Measurements from ENCODE around the gene RHOC. TPM values are rescaled to one million over a fixed set of nuclear protein-coding genes. Genes with fewer than 3 reads are reported as not detected.

Gene RHOC
- total RNA-seq, 4 donors from 2014 or later, result 138 to 185 (median 153) TPM

DNA sequence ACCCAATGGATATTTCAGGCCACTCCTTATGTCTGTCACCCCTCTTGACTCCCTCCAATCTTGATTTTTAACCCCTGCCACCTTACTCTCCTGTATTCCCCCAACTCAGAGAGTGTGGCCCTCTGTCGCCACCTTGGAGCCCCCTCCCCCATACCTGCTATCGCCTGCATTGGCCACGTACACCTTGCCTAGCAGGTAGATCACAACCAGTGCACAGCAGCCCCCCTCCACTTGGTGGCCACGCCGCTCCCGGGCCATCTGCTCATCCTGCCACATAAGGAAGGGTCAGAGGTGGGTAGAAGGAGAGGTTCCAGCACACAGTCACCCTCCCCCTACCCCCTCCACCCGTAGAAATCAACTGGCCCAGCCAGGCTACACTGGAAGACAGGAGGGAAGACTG is 5.3 kb upstream of the RHOC start:
- no peak for DNase-seq (ENCODE audit: low spot score in 2 of 2)
- H3K4me3 ChIP-seq, result no peak overlapping the region
- no peak overlapping the region for H3K27ac ChIP-seq
- H3K36me3 ChIP-seq, result no peaks in the 10 kb centered on the region
- no peaks in the 10 kb centered on the region for H3K9me3 ChIP-seq
- H3K27me3 ChIP-seq, result no peaks in the 10 kb centered on the region
- WGBS, result 88% methylated on average over 7 of the region's 7 CpGs
- peaks cover 35% of the 10 kb centered on the region for H3K4me1 ChIP-seq
- TF ChIP-seq POLR2A (IDR thresholded peaks at IDR 0.05), result no peak
- TF ChIP-seq, protein P1, sequence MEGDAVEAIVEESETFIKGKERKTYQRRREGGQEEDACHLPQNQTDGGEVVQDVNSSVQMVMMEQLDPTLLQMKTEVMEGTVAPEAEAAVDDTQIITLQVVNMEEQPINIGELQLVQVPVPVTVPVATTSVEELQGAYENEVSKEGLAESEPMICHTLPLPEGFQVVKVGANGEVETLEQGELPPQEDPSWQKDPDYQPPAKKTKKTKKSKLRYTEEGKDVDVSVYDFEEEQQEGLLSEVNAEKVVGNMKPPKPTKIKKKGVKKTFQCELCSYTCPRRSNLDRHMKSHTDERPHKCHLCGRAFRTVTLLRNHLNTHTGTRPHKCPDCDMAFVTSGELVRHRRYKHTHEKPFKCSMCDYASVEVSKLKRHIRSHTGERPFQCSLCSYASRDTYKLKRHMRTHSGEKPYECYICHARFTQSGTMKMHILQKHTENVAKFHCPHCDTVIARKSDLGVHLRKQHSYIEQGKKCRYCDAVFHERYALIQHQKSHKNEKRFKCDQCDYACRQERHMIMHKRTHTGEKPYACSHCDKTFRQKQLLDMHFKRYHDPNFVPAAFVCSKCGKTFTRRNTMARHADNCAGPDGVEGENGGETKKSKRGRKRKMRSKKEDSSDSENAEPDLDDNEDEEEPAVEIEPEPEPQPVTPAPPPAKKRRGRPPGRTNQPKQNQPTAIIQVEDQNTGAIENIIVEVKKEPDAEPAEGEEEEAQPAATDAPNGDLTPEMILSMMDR (IDR thresholded peaks at IDR 0.05), result no peak
- TF ChIP-seq EP300 (IDR thresholded peaks at IDR 0.05), result no peak

DNA sequence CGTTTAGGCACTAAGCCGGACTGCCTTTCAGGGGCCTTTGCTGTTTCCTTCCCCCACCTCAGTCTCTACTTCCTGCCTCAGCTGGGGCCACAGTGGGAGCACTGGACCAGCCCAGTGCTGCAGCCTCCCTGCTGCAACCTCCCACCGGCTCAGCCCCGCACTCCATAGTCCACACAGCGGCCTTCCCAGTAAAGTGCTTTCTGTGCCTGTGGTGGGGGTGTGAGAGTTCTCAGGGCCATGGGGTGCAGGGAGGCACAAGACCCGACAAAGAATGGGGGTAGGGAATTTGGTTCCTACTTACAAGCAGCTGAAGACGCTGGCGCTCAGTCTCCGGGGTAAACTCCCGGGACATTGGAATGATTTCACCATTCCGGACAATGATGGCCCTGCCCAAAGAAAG is 4.7 kb upstream of the RHOC start:
- no peak for TF ChIP-seq POLR2A (IDR thresholded peaks at IDR 0.05)
- TF ChIP-seq POLR2AphosphoS5 (IDR thresholded peaks at IDR 0.05), result no peak
- TF ChIP-seq EP300 (IDR thresholded peaks at IDR 0.05), result no peak
- TF ChIP-seq, protein P1 (IDR thresholded peaks at IDR 0.05), result no peak
- Histone ChIP-seq H3K27ac (no peak overlapping the region), H3K4me3 (no peak overlapping the region), H3K9me3 (no peaks in the 10 kb centered on the region), H3K4me1 (peaks cover 35% of the 10 kb centered on the region), H3K36me3 (no peaks in the 10 kb centered on the region), H3K27me3 (no peaks in the 10 kb centered on the region)
- no peak for DNase-seq (ENCODE audit: low spot score in 2 of 2)
- WGBS, result 75% methylated on average over 11 of the region's 11 CpGs

DNA sequence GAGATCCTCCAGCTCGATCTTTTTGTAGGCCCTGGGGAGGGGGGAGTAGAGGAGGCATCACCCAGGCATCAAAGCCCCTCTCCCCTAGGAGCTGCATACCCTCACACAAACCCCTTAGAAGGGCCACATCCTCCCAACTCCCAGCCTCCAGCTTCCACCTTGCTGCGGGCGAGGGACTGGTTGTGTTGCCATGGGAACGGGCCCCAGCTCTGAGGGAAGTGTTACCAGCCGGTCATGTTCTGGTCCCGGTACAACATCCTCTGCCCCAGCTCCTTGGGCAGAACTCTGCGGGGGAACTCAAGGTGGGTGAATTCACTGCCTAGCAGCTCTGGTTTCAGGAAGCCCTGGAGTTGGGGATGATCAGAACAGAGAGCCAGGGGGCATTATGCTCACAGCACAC is 4.1 kb upstream of the RHOC start:
- Histone ChIP-seq H3K27me3 (no peaks in the 10 kb centered on the region), H3K9me3 (no peaks in the 10 kb centered on the region), H3K4me3 (no peak overlapping the region), H3K36me3 (no peaks in the 10 kb centered on the region), H3K27ac (no peak overlapping the region), H3K4me1 (peaks cover 32% of the 10 kb centered on the region)
- TF ChIP-seq POLR2AphosphoS5 (IDR thresholded peaks at IDR 0.05), result no peak
- no peak for TF ChIP-seq POLR2A (IDR thresholded peaks at IDR 0.05)
- TF ChIP-seq, protein P1 (IDR thresholded peaks at IDR 0.05), result no peak
- TF ChIP-seq EP300 (IDR thresholded peaks at IDR 0.05), result no peak
- no peak for DNase-seq (ENCODE audit: low spot score in 2 of 2)
- WGBS, result 80% methylated on average over 7 of the region's 7 CpGs

DNA sequence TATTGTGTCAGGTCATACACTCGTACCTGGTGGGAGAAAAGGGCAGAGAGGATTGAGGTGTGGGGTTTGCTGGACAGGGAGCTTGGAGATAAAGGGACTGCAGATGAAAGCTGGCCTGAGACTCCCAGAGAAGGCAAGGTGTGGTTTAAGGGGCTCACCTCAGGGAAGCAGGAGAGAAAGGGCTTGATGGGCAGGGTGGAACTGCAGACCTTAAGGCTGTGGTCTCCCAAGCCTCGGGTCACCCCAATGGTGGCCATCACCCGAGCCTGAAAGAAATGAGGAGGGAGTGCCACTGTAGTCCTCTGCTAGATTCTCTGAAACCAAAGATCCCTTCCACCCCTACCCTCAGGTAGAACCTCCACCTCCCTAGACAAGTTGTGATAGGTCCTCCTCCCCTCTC is 3.7 kb upstream of the RHOC start:
- H3K36me3 ChIP-seq, result no peaks in the 10 kb centered on the region
- no peak for DNase-seq (ENCODE audit: low spot score in 2 of 2)
- H3K4me3 ChIP-seq, result no peak overlapping the region
- no peak overlapping the region for H3K27ac ChIP-seq
- no peaks in the 10 kb centered on the region for H3K27me3 ChIP-seq
- peaks cover 32% of the 10 kb centered on the region for H3K4me1 ChIP-seq
- no peaks in the 10 kb centered on the region for H3K9me3 ChIP-seq
- TF ChIP-seq, protein P1 (IDR thresholded peaks at IDR 0.05), result no peak
- TF ChIP-seq POLR2A (IDR thresholded peaks at IDR 0.05), result no peak
- TF ChIP-seq EP300 (IDR thresholded peaks at IDR 0.05), result no peak
- TF ChIP-seq POLR2AphosphoS5 (IDR thresholded peaks at IDR 0.05), result no peak
- 100% methylated on average over 3 of the region's 3 CpGs for WGBS

DNA sequence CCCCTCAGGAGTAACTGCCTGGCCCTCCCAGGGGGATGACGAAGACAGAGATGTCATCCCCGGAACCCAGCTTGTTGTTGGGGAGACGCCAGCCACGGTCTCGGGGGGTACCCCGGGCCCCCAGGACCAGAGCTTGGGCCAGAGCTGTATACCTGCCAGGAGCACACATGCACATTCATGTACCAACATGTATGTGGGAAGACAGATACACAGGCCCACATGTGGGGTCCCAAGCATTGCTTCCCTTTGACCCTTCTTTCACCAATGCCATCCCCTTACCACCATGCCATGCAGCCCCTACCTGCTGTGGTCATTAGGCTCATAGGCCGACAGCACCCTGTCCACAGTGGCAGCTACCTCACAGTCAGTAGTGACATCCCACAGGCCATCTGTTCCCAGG is 3.2 kb upstream of the RHOC start:
- TF ChIP-seq, protein P1 (IDR thresholded peaks at IDR 0.05), result no peak
- TF ChIP-seq POLR2A (IDR thresholded peaks at IDR 0.05), result no peak
- TF ChIP-seq EP300 (IDR thresholded peaks at IDR 0.05), result no peak
- TF ChIP-seq POLR2AphosphoS5 (IDR thresholded peaks at IDR 0.05), result no peak
- WGBS, result 90% methylated on average over 4 of the region's 7 CpGs

More for the DNA sequence above, 3.2 kb upstream of the RHOC start:
- Histone ChIP-seq H3K36me3 (no peaks in the 10 kb centered on the region), H3K27me3 (no peaks in the 10 kb centered on the region), H3K4me3 (no peak overlapping the region), H3K9me3 (no peaks in the 10 kb centered on the region), H3K27ac (no peak overlapping the region), H3K4me1 (peaks cover 32% of the 10 kb centered on the region)
- no peak for DNase-seq (ENCODE audit: low spot score in 2 of 2)
